WTC11 (cell line): ENCODE results near the gene PKLR. TPM values are rescaled to one million over a fixed set of nuclear protein-coding genes. Genes with fewer than 3 reads are reported as not detected.

Experiments used
- AR ChIP-seq: fragments of 250-450 bp; sonication (Bioruptor Pico); IDR thresholded peaks from 2 replicates; pipeline ENCODE4 v1.9.0; 2021; ENCODE audit warnings: mild to moderate bottlenecking
- ATF2 ChIP-seq: sonication (generic); formaldehyde crosslinking; IDR thresholded peaks from 2 replicates; pipeline ENCODE4 v1.8.1; 2022; ENCODE audit warnings: low read depth, missing genetic modification reagents, borderline replicate concordance
- ATF3 ChIP-seq: sonication (generic); formaldehyde crosslinking; conservative IDR thresholded peaks from 2 replicates; pipeline ENCODE4 v1.8.1; 2022; ENCODE audit warnings: mild to moderate bottlenecking, missing genetic modification reagents
- CBFB ChIP-seq: sonication (generic); formaldehyde crosslinking; IDR thresholded peaks from 2 replicates; pipeline ENCODE4 v1.8.1; 2022; ENCODE audit warnings: mild to moderate bottlenecking, low read depth, missing genetic modification reagents
- E2F4 ChIP-seq: sonication (generic); formaldehyde crosslinking; IDR thresholded peaks from 2 replicates; pipeline ENCODE4 v1.8.1; 2022; ENCODE audit warnings: low read depth, mild to moderate bottlenecking, moderate library complexity, missing genetic modification reagents, borderline replicate concordance
- E2F5 ChIP-seq: sonication (generic); formaldehyde crosslinking; IDR thresholded peaks from 2 replicates; pipeline ENCODE4 v1.8.1; 2022; ENCODE audit warnings: mild to moderate bottlenecking, moderate library complexity, missing genetic modification reagents
- ESRRA ChIP-seq: sonication (generic); formaldehyde crosslinking; IDR thresholded peaks from 2 replicates; pipeline ENCODE4 v1.8.1; 2022; ENCODE audit warnings: mild to moderate bottlenecking, missing genetic modification reagents, borderline replicate concordance
- ETV6 ChIP-seq: sonication (generic); formaldehyde crosslinking; IDR thresholded peaks from 2 replicates; pipeline ENCODE4 v1.8.1; 2022; ENCODE audit warnings: mild to moderate bottlenecking, missing genetic modification reagents
- GTF2I ChIP-seq: fragments of 250-450 bp; sonication (Bioruptor Pico); conservative IDR thresholded peaks from 2 replicates; pipeline ENCODE4 v1.4.0; 2021; ENCODE audit warnings: mild to moderate bottlenecking
- HMGA2 ChIP-seq: fragments of 250-450 bp; sonication (Bioruptor Pico); IDR thresholded peaks from 2 replicates; pipeline ENCODE4 v1.4.0; 2021; ENCODE audit warnings: mild to moderate bottlenecking, moderate library complexity
- IRF1 ChIP-seq: sonication (generic); formaldehyde crosslinking; IDR thresholded peaks from 2 replicates; pipeline ENCODE4 v1.8.0; 2023; ENCODE audit warnings: missing genetic modification reagents
- JAZF1 ChIP-seq: fragments of 250-450 bp; sonication (Bioruptor Pico); IDR thresholded peaks from 2 replicates; pipeline ENCODE4 v1.9.0; 2021; ENCODE audit warnings: moderate library complexity, mild to moderate bottlenecking, inconsistent platforms
- JUN ChIP-seq: sonication (generic); formaldehyde crosslinking; IDR thresholded peaks from 2 replicates; pipeline ENCODE4 v1.8.0; 2023; ENCODE audit warnings: mild to moderate bottlenecking, missing genetic modification reagents
- KAT7 ChIP-seq: sonication (generic); formaldehyde crosslinking; IDR thresholded peaks from 2 replicates; pipeline ENCODE4 v1.8.1; 2023; ENCODE audit warnings: missing genetic modification reagents, mild to moderate bottlenecking, borderline replicate concordance
- NFE2L1 ChIP-seq: sonication (generic); formaldehyde crosslinking; IDR thresholded peaks from 2 replicates; pipeline ENCODE4 v1.8.1; 2023; ENCODE audit warnings: missing genetic modification reagents
- PREB ChIP-seq: sonication (generic); formaldehyde crosslinking; IDR thresholded peaks from 2 replicates; pipeline ENCODE4 v1.8.1; 2022; ENCODE audit warnings: mild to moderate bottlenecking, missing genetic modification reagents, moderate library complexity, borderline replicate concordance
- SMAD4 ChIP-seq: sonication (generic); formaldehyde crosslinking; IDR thresholded peaks from 2 replicates; pipeline ENCODE4 v1.8.0; 2022; ENCODE audit warnings: mild to moderate bottlenecking, missing genetic modification reagents
- SOX15 ChIP-seq: fragments of 250-450 bp; sonication (Bioruptor Pico); IDR thresholded peaks from 2 replicates; pipeline ENCODE4 v1.9.0; 2021; ENCODE audit warnings: mild to moderate bottlenecking
- TEAD1 ChIP-seq: sonication (generic); formaldehyde crosslinking; IDR thresholded peaks from 2 replicates; pipeline ENCODE4 v1.8.0; 2022; ENCODE audit warnings: mild to moderate bottlenecking, missing genetic modification reagents
- TEAD4 ChIP-seq: sonication (generic); formaldehyde crosslinking; IDR thresholded peaks from 2 replicates; pipeline ENCODE4 v1.8.0; 2022; ENCODE audit warnings: mild to moderate bottlenecking, missing genetic modification reagents
- ZNF121 ChIP-seq: sonication (generic); formaldehyde crosslinking; IDR thresholded peaks from 2 replicates; pipeline ENCODE4 v1.8.0; 2023; ENCODE audit warnings: missing genetic modification reagents
- ZNF138 ChIP-seq: sonication (generic); formaldehyde crosslinking; conservative IDR thresholded peaks from 2 replicates; pipeline ENCODE4 v1.8.1; 2022; ENCODE audit warnings: mild to moderate bottlenecking, moderate library complexity, missing genetic modification reagents
- ZNF263 ChIP-seq: sonication (generic); formaldehyde crosslinking; IDR thresholded peaks from 2 replicates; pipeline ENCODE4 v1.8.1; 2022; ENCODE audit warnings: low read depth, mild to moderate bottlenecking, moderate library complexity, missing genetic modification reagents
- ZNF416 ChIP-seq: fragments of 250-450 bp; sonication (Bioruptor Pico); IDR thresholded peaks from 2 replicates; pipeline ENCODE4 v1.9.0; 2021; ENCODE audit warnings: mild to moderate bottlenecking, inconsistent platforms
- ZNF532 ChIP-seq: fragments of 250-450 bp; sonication (Bioruptor Pico); IDR thresholded peaks from 2 replicates; pipeline ENCODE4 v1.9.0; 2021; ENCODE audit warnings: mild to moderate bottlenecking, borderline replicate concordance
- total RNA-seq: library from RNA; stranded (reverse); gene quantifications from 3 replicates; pipeline ENCODE4 v1.2.3, GENCODE V29; 2021

Gene PKLR
- total RNA-seq, 1 experiment from 2014 or later = 1.5 TPM

GRCh38 chr1:155324037-155324716 lies 22.9 kb upstream of the PKLR start (continued):
- no peak for TF ChIP-seq JAZF1 (CRISPR knock-in tag)
- TF ChIP-seq E2F5 (CRISPR knock-in tag) = peak; percentile 81; the same call in 1 of the 2 replicates
- TF ChIP-seq CBFB (CRISPR knock-in tag) = 0 out of 2 replicates have a peak, but pooled peaks have one; percentile 2
- TF ChIP-seq E2F4 (CRISPR knock-in tag) = no peak
- TF ChIP-seq ZNF263 (CRISPR knock-in tag) = no peak
- no peak for TF ChIP-seq KAT7 (CRISPR knock-in tag)
- TF ChIP-seq ZNF416 = no peak
- no peak for TF ChIP-seq SMAD4
- no peak for TF ChIP-seq ZNF138 (CRISPR knock-in tag)
- TF ChIP-seq TEAD4 (CRISPR knock-in tag) = no peak
- TF ChIP-seq JUN (CRISPR knock-in tag) = no peak
- TF ChIP-seq ETV6 (CRISPR knock-in tag) = no peak; the same call in 1 of the 2 replicates
- TF ChIP-seq IRF1 = no peak
- no peak for TF ChIP-seq GTF2I (CRISPR knock-in tag)
- no peak for TF ChIP-seq ZNF532 (CRISPR knock-in tag)
- no peak for TF ChIP-seq AR (CRISPR knock-in tag)
- TF ChIP-seq ESRRA (CRISPR knock-in tag) = no peak
- TF ChIP-seq TEAD1 (CRISPR knock-in tag) = peak; percentile 71; the same call in 1 of the 2 replicates
- TF ChIP-seq ZNF121 (CRISPR knock-in tag) = no peak
- TF ChIP-seq SOX15 (CRISPR knock-in tag) = no peak
- TF ChIP-seq ATF2 = no peak
- no peak for TF ChIP-seq PREB
- peak; percentile 56; the same call in 1 of the 2 replicates for TF ChIP-seq NFE2L1 (CRISPR knock-in tag)
- TF ChIP-seq ATF3 (CRISPR knock-in tag) = no peak
- TF ChIP-seq HMGA2 (CRISPR knock-in tag) = no peak
